Measurements from ENCODE around the gene DPEP1.
A peak's percentile ranks its signal among the peaks of the same experiment; 100 is the strongest.

DPEP1 gene

GRCh38 chr16:89582614-89583196 lies 30.7 kb upstream of the DPEP1 start:
- H2BK5ac ChIP-seq (ENCODE audit: low read depth, low read length, poor library complexity) = no peak overlapping the region
- H3K9me3 ChIP-seq (ENCODE audit: insufficient read depth, low read depth, low read length) = peaks cover 10% of the 10 kb centered on the region
- H3K14ac ChIP-seq (ENCODE audit: low read length) = peak overlapping the region; percentile 0
- H2BK12ac ChIP-seq (ENCODE audit: low read length) = peak overlapping the region; percentile 26
- no peak overlapping the region for H3K4ac ChIP-seq (ENCODE audit: low read depth, low read length)
- no peak overlapping the region for H3K4me3 ChIP-seq (ENCODE audit: low read depth, low read length)
- H4K91ac ChIP-seq (ENCODE audit: low read depth, low read length) = peak overlapping the region; percentile 11
- H3K79me2 ChIP-seq (ENCODE audit: control insufficient read depth, insufficient read depth, low read length, poor library complexity) = no peaks in the 10 kb centered on the region
- WGBS (ENCODE audit: extremely low coverage, insufficient coverage, insufficient read length) = no CpG with 5 or more reads among the region's 19 CpGs
- H3K23ac ChIP-seq (ENCODE audit: low read length) = no peak overlapping the region
- H3K27ac ChIP-seq (ENCODE audit: low read depth, low read length) = no peak overlapping the region
- H3K36me3 ChIP-seq (ENCODE audit: control insufficient read depth in 1 of 2, insufficient read depth in 2 of 2, low read length in 2 of 2) = no peaks in the 10 kb centered on the region
- H2BK120ac ChIP-seq (ENCODE audit: insufficient read depth, low read length, poor library complexity) = peak overlapping the region; percentile 34
- H3K9ac ChIP-seq (ENCODE audit: low read length) = no peak overlapping the region
- peaks cover 3% of the 10 kb centered on the region for H3K79me1 ChIP-seq (ENCODE audit: low read length)
- no peak overlapping the region for H3K18ac ChIP-seq (ENCODE audit: low read length)
- no peak overlapping the region for H2AFZ ChIP-seq (ENCODE audit: insufficient read depth, low read length, poor library complexity)
- DNase-seq = no peak
- H3K27me3 ChIP-seq (ENCODE audit: insufficient read depth, low read length) = no peaks in the 10 kb centered on the region
- H3K4me1 ChIP-seq (ENCODE audit: control insufficient read depth in 1 of 2, insufficient read depth in 2 of 2, low read length in 2 of 2) = peaks cover 15 to 17% of the 10 kb centered on the region in 2 experiments
- no peak overlapping the region for H3K4me2 ChIP-seq (ENCODE audit: low read length)
- H4K12ac ChIP-seq (ENCODE audit: low read depth, low read length) = no peak overlapping the region
- no peak overlapping the region for H2AK5ac ChIP-seq (ENCODE audit: low read length)
- no peak overlapping the region for H4K8ac ChIP-seq (ENCODE audit: low read depth, low read length)

GRCh38 chr16:89583197-89583894 lies 30.1 kb upstream of the DPEP1 start:
- DNase-seq = no peak
- no peak overlapping the region for H4K12ac ChIP-seq (ENCODE audit: low read depth, low read length)
- H3K4ac ChIP-seq (ENCODE audit: low read depth, low read length) = no peak overlapping the region
- no peak overlapping the region for H3K4me2 ChIP-seq (ENCODE audit: low read length)
- no peak overlapping the region for H3K14ac ChIP-seq (ENCODE audit: low read length)
- WGBS (ENCODE audit: extremely low coverage, insufficient coverage, insufficient read length) = no CpG with 5 or more reads among the region's 36 CpGs
- no peak overlapping the region for H2AK5ac ChIP-seq (ENCODE audit: low read length)
- no peak overlapping the region for H2BK12ac ChIP-seq (ENCODE audit: low read length)
- H3K4me1 ChIP-seq (ENCODE audit: control insufficient read depth in 1 of 2, insufficient read depth in 2 of 2, low read length in 2 of 2) = peaks cover 15 to 17% of the 10 kb centered on the region in 2 experiments
- no peak overlapping the region for H4K8ac ChIP-seq (ENCODE audit: low read depth, low read length)
- H2AFZ ChIP-seq (ENCODE audit: insufficient read depth, low read length, poor library complexity) = no peak overlapping the region
- H3K36me3 ChIP-seq (ENCODE audit: control insufficient read depth in 1 of 2, insufficient read depth in 2 of 2, low read length in 2 of 2) = no peaks in the 10 kb centered on the region
- H3K4me3 ChIP-seq (ENCODE audit: low read depth, low read length) = no peak overlapping the region
- no peaks in the 10 kb centered on the region for H3K79me2 ChIP-seq (ENCODE audit: control insufficient read depth, insufficient read depth, low read length, poor library complexity)
- no peak overlapping the region for H3K27ac ChIP-seq (ENCODE audit: low read depth, low read length)
- no peak overlapping the region for H3K9ac ChIP-seq (ENCODE audit: low read length)
- no peak overlapping the region for H2BK120ac ChIP-seq (ENCODE audit: insufficient read depth, low read length, poor library complexity)
- no peaks in the 10 kb centered on the region for H3K27me3 ChIP-seq (ENCODE audit: insufficient read depth, low read length)
- peaks cover 3% of the 10 kb centered on the region for H3K79me1 ChIP-seq (ENCODE audit: low read length)
- H3K23ac ChIP-seq (ENCODE audit: low read length) = no peak overlapping the region
- peaks cover 10% of the 10 kb centered on the region for H3K9me3 ChIP-seq (ENCODE audit: insufficient read depth, low read depth, low read length)
- H3K18ac ChIP-seq (ENCODE audit: low read length) = no peak overlapping the region
- no peak overlapping the region for H2BK5ac ChIP-seq (ENCODE audit: low read depth, low read length, poor library complexity)
- no peak overlapping the region for H4K91ac ChIP-seq (ENCODE audit: low read depth, low read length)

- WGBS (ENCODE audit: extremely low coverage, insufficient coverage, insufficient read length) = no CpG with 5 or more reads among the region's 49 CpGs
- Histone ChIP-seq H3K14ac (ENCODE audit: low read length) (no peak overlapping the region), H3K4me2 (ENCODE audit: low read length) (no peak overlapping the region), H3K9me3 (ENCODE audit: insufficient read depth, low read depth, low read length) (peaks cover 12% of the 10 kb centered on the region), H2BK12ac (ENCODE audit: low read length) (no peak overlapping the region), H3K79me1 (ENCODE audit: low read length) (peaks cover 3% of the 10 kb centered on the region), H3K23ac (ENCODE audit: low read length) (no peak overlapping the region), H2BK120ac (ENCODE audit: insufficient read depth, low read length, poor library complexity) (no peak overlapping the region), H3K79me2 (ENCODE audit: control insufficient read depth, insufficient read depth, low read length, poor library complexity) (no peaks in the 10 kb centered on the region), H3K9ac (ENCODE audit: low read length) (no peak overlapping the region), H4K8ac (ENCODE audit: low read depth, low read length) (no peak overlapping the region), H3K27me3 (ENCODE audit: insufficient read depth, low read length) (no peaks in the 10 kb centered on the region), H3K4me1 (ENCODE audit: control insufficient read depth in 1 of 2, insufficient read depth in 2 of 2, low read length in 2 of 2) (peaks cover 15 to 17% of the 10 kb centered on the region in 2 experiments), H3K27ac (ENCODE audit: low read depth, low read length) (no peak overlapping the region), H2AK5ac (ENCODE audit: low read length) (no peak overlapping the region), H3K36me3 (ENCODE audit: control insufficient read depth in 1 of 2, insufficient read depth in 2 of 2, low read length in 2 of 2) (no peaks in the 10 kb centered on the region), H3K18ac (ENCODE audit: low read length) (no peak overlapping the region), H3K4ac (ENCODE audit: low read depth, low read length) (no peak overlapping the region), H4K91ac (ENCODE audit: low read depth, low read length) (no peak overlapping the region), H2AFZ (ENCODE audit: insufficient read depth, low read length, poor library complexity) (no peak overlapping the region), H2BK5ac (ENCODE audit: low read depth, low read length, poor library complexity) (no peak overlapping the region), H4K12ac (ENCODE audit: low read depth, low read length) (no peak overlapping the region), H3K4me3 (ENCODE audit: low read depth, low read length) (no peak overlapping the region)
- DNase-seq = no peak
These were observed 29.4 kb upstream of the DPEP1 start for GRCh38 chr16:89583895-89584644.

GRCh38 chr16:89584768-89585549 lies 28.5 kb upstream of the DPEP1 start:
- no peak overlapping the region for H4K8ac ChIP-seq (ENCODE audit: low read depth, low read length)
- no peak overlapping the region for H2AFZ ChIP-seq (ENCODE audit: insufficient read depth, low read length, poor library complexity)
- H3K4me1 ChIP-seq (ENCODE audit: control insufficient read depth in 1 of 2, insufficient read depth in 2 of 2, low read length in 2 of 2) = peaks cover 15 to 17% of the 10 kb centered on the region in 2 experiments
- no peak overlapping the region for H3K9ac ChIP-seq (ENCODE audit: low read length)
- H4K12ac ChIP-seq (ENCODE audit: low read depth, low read length) = no peak overlapping the region
- no peak overlapping the region for H2BK12ac ChIP-seq (ENCODE audit: low read length)
- H3K9me3 ChIP-seq (ENCODE audit: insufficient read depth, low read depth, low read length) = peaks cover 12% of the 10 kb centered on the region
- no peak overlapping the region for H3K4me3 ChIP-seq (ENCODE audit: low read depth, low read length)
- no peak overlapping the region for H3K14ac ChIP-seq (ENCODE audit: low read length)
- H3K4ac ChIP-seq (ENCODE audit: low read depth, low read length) = no peak overlapping the region
- no CpG with 5 or more reads among the region's 25 CpGs for WGBS (ENCODE audit: extremely low coverage, insufficient coverage, insufficient read length)
- H3K79me1 ChIP-seq (ENCODE audit: low read length) = peaks cover 3% of the 10 kb centered on the region
- H3K23ac ChIP-seq (ENCODE audit: low read length) = no peak overlapping the region
- H2AK5ac ChIP-seq (ENCODE audit: low read length) = no peak overlapping the region
- H3K36me3 ChIP-seq (ENCODE audit: control insufficient read depth in 1 of 2, insufficient read depth in 2 of 2, low read length in 2 of 2) = no peaks in the 10 kb centered on the region
- H3K18ac ChIP-seq (ENCODE audit: low read length) = no peak overlapping the region
- H3K27ac ChIP-seq (ENCODE audit: low read depth, low read length) = no peak overlapping the region
- H4K91ac ChIP-seq (ENCODE audit: low read depth, low read length) = no peak overlapping the region
- no peaks in the 10 kb centered on the region for H3K27me3 ChIP-seq (ENCODE audit: insufficient read depth, low read length)
- H3K4me2 ChIP-seq (ENCODE audit: low read length) = no peak overlapping the region
- no peak for DNase-seq
- no peak overlapping the region for H2BK5ac ChIP-seq (ENCODE audit: low read depth, low read length, poor library complexity)
- H2BK120ac ChIP-seq (ENCODE audit: insufficient read depth, low read length, poor library complexity) = no peak overlapping the region
- H3K79me2 ChIP-seq (ENCODE audit: control insufficient read depth, insufficient read depth, low read length, poor library complexity) = no peaks in the 10 kb centered on the region

All from trophoblast cell (in vitro differentiated cells and primary cell).